Right lobe of liver (tissue), 6 donors: ENCODE data around the gene SLC35C1. TPM values are rescaled to one million over a fixed set of nuclear protein-coding genes. Genes with fewer than 3 reads are reported as not detected.
"Not testable (repeated sequence)": the region's sequence is repeated elsewhere in the genome, so short reads cannot be mapped to it uniquely, and the experiment has no call there.

Experiments used
- ATAC-seq, 4 donors: fragments of 200-7000 bp; cut with Tn5 transposase; one replicate each; pipeline ENCODE4 v1.9.1; 2020; ENCODE audit warnings: mild to moderate bottlenecking in 4 of 4, moderate library complexity in 4 of 4
- DNase-seq, 3 donors: peaks; one replicate each; pipeline ENCODE4 v3.0.0-alpha.2; 2020
- H3K27ac ChIP-seq, 3 donors: fragments of 200-600 bp; one replicate each; pipeline ENCODE4 v1.8.0; 2022
- H3K27me3 ChIP-seq, 2 donors: fragments of 200-600 bp; one replicate each; pipeline ENCODE4 v1.8.0; 2022
- H3K36me3 ChIP-seq, 4 donors: fragments of 200-600 bp; sonication (generic) in 1 of 4; one replicate each; pipeline versions ENCODE4 v1.5.1 to v1.8.0; 2017 to 2022; ENCODE audit warnings: control low read depth in 1 of 4
- H3K4me1 ChIP-seq, 4 donors: fragments of 200-600 bp; sonication (generic) in 1 of 4; one replicate each; pipeline versions ENCODE4 v1.5.1 to v1.8.0; 2017 to 2022; ENCODE audit warnings: control low read depth in 1 of 4
- H3K4me3 ChIP-seq, 3 donors: fragments of 200-600 bp; one replicate each; pipeline ENCODE4 v1.8.0; 2022
- H3K9me3 ChIP-seq, 4 donors: fragments of 200-600 bp; sonication (generic) in 1 of 4; one replicate each; pipeline versions ENCODE4 v1.5.1 to v1.8.0; 2017 to 2022; ENCODE audit warnings: control low read depth in 1 of 4
- POLR2A ChIP-seq: fragments of 450-650 bp; IDR thresholded peaks from one replicate; pipeline ENCODE4 v1.6.1; 2017; ENCODE audit warnings: antibody characterized with exemption, mild to moderate bottlenecking
- WGBS: methylation state at CpG from one replicate; pipeline ENCODE4 v1.1.6; 2018; ENCODE audit warnings: low coverage, low lambda C conversion rate; ENCODE audit not compliant: insufficient coverage; ENCODE audit errors: missing lambda C conversion rate; 5-methylcytosine and 5-hydroxymethylcytosine counted together
- intact Hi-C, 2 donors: fragments of 100-400 bp; cut with DNase I; formaldehyde crosslinking; loops; one replicate each; pipeline versions ENCODE4 v1.11.2 to v1.14.1; 2022
- total RNA-seq, 6 experiments: library from RNA; depleted of rRNA in 2 of 6; stranded (reverse); fragments of >200 nt in 2 of 6; fragmentation: NEBNext Ultra II Directional in 3 of 6; extraction: Animal tissue kit (Norgen Biotek cat#: 25700) in 3 of 6; gene quantifications; one replicate each; pipeline versions ENCODE4 v1.1.0 to v1.2.4, GENCODE V29; 2016 to 2023
- TF ChIP-seq, protein P1 (sequence below), 4 donors: fragments of 200-600 bp in 3 of 4; fragments of 450-650 bp in 1 of 4; IDR thresholded peaks; one replicate each; pipeline versions ENCODE4 v1.5.1 to v1.8.0; 2016 to 2022; ENCODE audit warnings: antibody characterized with exemption in 4 of 4, mild to moderate bottlenecking in 2 of 4
- donor health status: DM: no; HTN: yes; CAD: no.
- donor health status: DM: no; HTN: no; CAD: no.
- donor health status: DM: no; HTN: no; CAD: no.
- donor health status: DM: no; HTN: yes; CAD: no.
- donor health status: DM: no; HTN: yes; CAD: no.

SLC35C1 gene
- total RNA-seq, 6 experiments from 2014 or later = 11.6 to 134 (median 83.9) TPM

GRCh38 chr11:45806072-45806933 lies 1.4 kb downstream of the SLC35C1 start:
- ATAC-seq = no peak
- Histone ChIP-seq H3K27me3 (no peaks in the 10 kb centered on the region), H3K4me3 (peak overlapping the region; percentile 62 to 96 (median 78)), H3K4me1 (peaks cover 0 to 44% (median 18%) of the 10 kb centered on the region in 4 donors), H3K36me3 (peaks cover 4 to 27% (median 17%) of the 10 kb centered on the region in 4 donors), H3K27ac (peak overlapping the region in 2 of 3 donors; percentile 91 to 93), H3K9me3 (no peaks in the 10 kb centered on the region)
- 62% methylated on average over 12 of the region's 20 CpGs for WGBS
- DNase-seq = peak in 1 of 3 donors; percentile 45
- TF ChIP-seq, protein P1, sequence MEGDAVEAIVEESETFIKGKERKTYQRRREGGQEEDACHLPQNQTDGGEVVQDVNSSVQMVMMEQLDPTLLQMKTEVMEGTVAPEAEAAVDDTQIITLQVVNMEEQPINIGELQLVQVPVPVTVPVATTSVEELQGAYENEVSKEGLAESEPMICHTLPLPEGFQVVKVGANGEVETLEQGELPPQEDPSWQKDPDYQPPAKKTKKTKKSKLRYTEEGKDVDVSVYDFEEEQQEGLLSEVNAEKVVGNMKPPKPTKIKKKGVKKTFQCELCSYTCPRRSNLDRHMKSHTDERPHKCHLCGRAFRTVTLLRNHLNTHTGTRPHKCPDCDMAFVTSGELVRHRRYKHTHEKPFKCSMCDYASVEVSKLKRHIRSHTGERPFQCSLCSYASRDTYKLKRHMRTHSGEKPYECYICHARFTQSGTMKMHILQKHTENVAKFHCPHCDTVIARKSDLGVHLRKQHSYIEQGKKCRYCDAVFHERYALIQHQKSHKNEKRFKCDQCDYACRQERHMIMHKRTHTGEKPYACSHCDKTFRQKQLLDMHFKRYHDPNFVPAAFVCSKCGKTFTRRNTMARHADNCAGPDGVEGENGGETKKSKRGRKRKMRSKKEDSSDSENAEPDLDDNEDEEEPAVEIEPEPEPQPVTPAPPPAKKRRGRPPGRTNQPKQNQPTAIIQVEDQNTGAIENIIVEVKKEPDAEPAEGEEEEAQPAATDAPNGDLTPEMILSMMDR (IDR thresholded peaks at IDR 0.05) = no peak
- no peak for TF ChIP-seq POLR2A
- intact Hi-C loops = no loop called here

DNA sequence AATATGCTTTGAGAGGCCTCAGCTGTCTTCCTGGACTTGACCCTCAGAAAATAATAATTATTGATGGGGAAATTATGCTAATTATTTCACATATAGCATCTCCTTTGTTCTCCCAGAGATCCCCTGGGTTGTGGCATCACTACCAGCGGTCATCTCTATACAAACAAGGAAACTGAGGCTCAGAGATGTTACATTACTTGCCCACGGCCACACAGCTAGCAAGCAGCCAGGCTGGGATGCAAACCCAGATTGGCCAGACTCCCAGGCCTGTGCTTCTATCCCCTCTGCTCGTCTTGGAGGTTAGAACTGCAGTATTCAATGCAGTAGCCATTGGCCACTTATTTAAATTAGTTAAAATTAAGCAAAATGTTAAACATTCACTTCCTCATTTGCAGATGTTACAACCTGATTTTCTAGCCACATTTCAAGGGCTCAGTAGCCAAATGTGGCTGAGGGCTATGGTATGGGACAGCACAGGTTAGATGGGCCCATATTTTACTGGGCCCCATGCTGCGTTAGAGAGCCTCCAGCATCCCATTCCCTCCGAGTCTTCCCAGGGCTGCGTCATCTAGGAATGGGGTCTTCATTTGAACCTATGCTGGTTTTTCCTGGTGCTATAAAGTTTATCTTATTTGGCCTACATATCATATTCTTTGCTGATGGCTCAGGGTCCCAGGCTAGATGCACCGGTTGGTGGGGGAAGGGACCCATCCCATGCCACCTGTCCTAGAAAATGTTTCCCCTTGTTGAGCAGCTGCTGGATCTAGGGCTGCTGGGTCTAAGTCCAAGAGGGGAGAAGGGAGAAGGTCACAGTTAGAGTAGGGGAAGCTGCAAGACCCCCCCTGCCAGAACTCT lies 2.2 kb downstream of the SLC35C1 start:
- intact Hi-C loops = no loop called here

DNA sequence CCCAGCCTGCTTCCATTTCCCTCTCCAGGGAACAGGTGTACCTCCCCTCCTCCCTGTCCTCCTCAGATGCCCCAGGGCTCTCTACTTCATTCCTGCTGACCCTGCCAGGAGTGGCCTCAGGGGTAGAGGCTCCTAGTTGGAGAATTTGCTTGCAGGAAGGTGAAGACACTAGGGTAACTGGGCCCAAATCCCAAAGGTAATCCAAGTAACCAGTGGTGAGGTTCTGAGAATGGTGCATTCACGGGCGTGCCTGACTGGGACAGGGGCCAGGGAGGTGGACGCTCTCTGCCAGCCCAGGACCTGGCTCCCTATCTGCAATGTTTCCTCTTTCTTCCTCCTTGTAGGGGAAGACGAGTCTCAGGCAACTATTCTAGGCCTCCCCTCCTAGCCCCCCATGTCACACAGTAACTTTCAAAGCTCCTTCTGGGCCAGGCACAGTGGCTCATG lies 2.9 kb downstream of the SLC35C1 start:
- intact Hi-C loops = no loop called here
- 10% methylated on average over 2 of the region's 4 CpGs for WGBS
- ATAC-seq (no peak), DNase-seq (peak in 1 of 3 donors; percentile 37)
- Histone ChIP-seq H3K36me3 (peaks cover 4 to 36% (median 21%) of the 10 kb centered on the region in 4 donors), H3K4me3 (peak overlapping the region in 2 of 3 donors; percentile 17 to 62), H3K9me3 (no peaks in the 10 kb centered on the region), H3K4me1 (peaks cover 0 to 39% (median 16%) of the 10 kb centered on the region in 4 donors), H3K27me3 (no peaks in the 10 kb centered on the region), H3K27ac (peak overlapping the region in 1 of 3 donors; percentile 93)
- no peak for TF ChIP-seq POLR2A
- TF ChIP-seq, protein P1 (IDR thresholded peaks at IDR 0.05) = no peak

More for the DNA sequence above, 2.2 kb downstream of the SLC35C1 start:
- Histone ChIP-seq H3K4me3 (peak overlapping the region; percentile 62 to 96 (median 78)), H3K36me3 (peaks cover 4 to 36% (median 21%) of the 10 kb centered on the region in 4 donors), H3K4me1 (peaks cover 0 to 39% (median 18%) of the 10 kb centered on the region in 4 donors), H3K27ac (peak overlapping the region in 1 of 3 donors; percentile 93), H3K27me3 (no peaks in the 10 kb centered on the region), H3K9me3 (no peaks in the 10 kb centered on the region)
- DNase-seq = peak in 1 of 3 donors; percentile 15
- TF ChIP-seq, protein P1 (IDR thresholded peaks at IDR 0.05) = no peak
- no peak for TF ChIP-seq POLR2A
- no peak for ATAC-seq
- WGBS = 48% methylated on average over 3 of the region's 7 CpGs

GRCh38 chr11:45808427-45808826 lies 3.5 kb downstream of the SLC35C1 start:
- H3K9me3 ChIP-seq, DNase-seq, ATAC-seq, intact Hi-C loops, H3K27me3 ChIP-seq: not testable (repeated sequence)
- Histone ChIP-seq H3K27ac (peak overlapping the region in 1 of 3 donors; percentile 93), H3K36me3 (peaks cover 4 to 36% (median 21%) of the 10 kb centered on the region in 4 donors), H3K4me1 (peaks cover 0 to 38% (median 14%) of the 10 kb centered on the region in 4 donors), H3K4me3 (peak overlapping the region in 1 of 3 donors; percentile 62)
- no CpG with 5 or more reads among the region's 6 CpGs for WGBS
